ENCODE data around the gene OCEL1.

- TF ChIP-seq, protein P1, sequence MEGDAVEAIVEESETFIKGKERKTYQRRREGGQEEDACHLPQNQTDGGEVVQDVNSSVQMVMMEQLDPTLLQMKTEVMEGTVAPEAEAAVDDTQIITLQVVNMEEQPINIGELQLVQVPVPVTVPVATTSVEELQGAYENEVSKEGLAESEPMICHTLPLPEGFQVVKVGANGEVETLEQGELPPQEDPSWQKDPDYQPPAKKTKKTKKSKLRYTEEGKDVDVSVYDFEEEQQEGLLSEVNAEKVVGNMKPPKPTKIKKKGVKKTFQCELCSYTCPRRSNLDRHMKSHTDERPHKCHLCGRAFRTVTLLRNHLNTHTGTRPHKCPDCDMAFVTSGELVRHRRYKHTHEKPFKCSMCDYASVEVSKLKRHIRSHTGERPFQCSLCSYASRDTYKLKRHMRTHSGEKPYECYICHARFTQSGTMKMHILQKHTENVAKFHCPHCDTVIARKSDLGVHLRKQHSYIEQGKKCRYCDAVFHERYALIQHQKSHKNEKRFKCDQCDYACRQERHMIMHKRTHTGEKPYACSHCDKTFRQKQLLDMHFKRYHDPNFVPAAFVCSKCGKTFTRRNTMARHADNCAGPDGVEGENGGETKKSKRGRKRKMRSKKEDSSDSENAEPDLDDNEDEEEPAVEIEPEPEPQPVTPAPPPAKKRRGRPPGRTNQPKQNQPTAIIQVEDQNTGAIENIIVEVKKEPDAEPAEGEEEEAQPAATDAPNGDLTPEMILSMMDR (conservative IDR thresholded peaks at IDR 0.05 in 1 of 2, IDR thresholded peaks at IDR 0.05 in 1 of 2; ENCODE audit: low read depth in 1 of 2, low read length in 2 of 2) = no peak
- TF ChIP-seq EZH2 (IDR thresholded peaks at IDR 0.05; ENCODE audit: low read length, missing control alignments) = no peak
Measured at GRCh38 chr19:17206736-17207581, 19.1 kb upstream of the OCEL1 start.

Data from fibroblast of lung (primary cell).